ENCODE results near the gene GPC6. TPM values are rescaled to one million over a fixed set of nuclear protein-coding genes. Genes with fewer than 3 reads are reported as not detected.

GPC6 gene
- total and polyA plus RNA-seq, 2 donors (not counting 3 experiments of a cell fraction or from before 2014, with no cell fraction given), result 0.01 TPM; not detected in 1

DNA sequence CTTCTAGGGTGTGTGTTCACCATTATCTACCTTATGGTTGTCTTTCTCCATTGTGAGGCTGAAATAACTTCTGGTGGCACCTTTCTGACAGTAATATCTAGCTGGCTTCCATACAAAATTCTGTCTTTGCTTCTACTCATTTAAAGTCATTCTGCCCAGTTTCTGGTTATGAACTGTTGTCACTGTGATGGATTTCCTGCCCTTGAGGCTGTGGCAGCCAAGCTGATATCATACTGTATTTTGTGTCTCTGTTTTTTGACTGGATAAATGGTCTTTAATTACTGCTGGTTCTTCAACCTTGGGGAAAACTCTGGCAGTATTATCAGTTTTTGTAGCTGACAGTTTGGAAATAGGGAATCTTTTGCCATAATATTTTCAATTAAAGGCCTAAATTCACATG, 233.4 kb downstream of the GPC6 start:
- dilution Hi-C loops (cut with MboI; ENCODE audit: extremely low pct_ligation_motif_present, low sequenced_read_pairs), result no loop called here
- FAIRE-seq, result no peak
- no peaks in the 10 kb centered on the region for H3K4me1 ChIP-seq (ENCODE audit: control insufficient read depth, extremely low read depth, insufficient read depth, low read length)
- no peak overlapping the region for H3K4me2 ChIP-seq (ENCODE audit: insufficient read depth, low read length)
- H3K36me3 ChIP-seq (ENCODE audit: control insufficient read depth in 2 of 2, extremely low read depth in 1 of 2, insufficient read depth in 2 of 2, low read length in 2 of 2), result no peaks in the 10 kb centered on the region
- no peaks in the 10 kb centered on the region for H3K79me2 ChIP-seq (ENCODE audit: control insufficient read depth, insufficient read depth, low read length)
- H3K9me3 ChIP-seq (replicated peaks; ENCODE audit: control insufficient read depth, insufficient read depth, low read length), result no peaks in the 10 kb centered on the region
- no peak overlapping the region for H2AFZ ChIP-seq (ENCODE audit: low read depth, low read length)
- no peak overlapping the region for H3K27ac ChIP-seq (ENCODE audit: insufficient read depth, low read depth, low read length)
- BruUV-seq (replicated peaks), result no TSS peak
- no peaks in the 10 kb centered on the region for H3K9me1 ChIP-seq (replicated peaks; ENCODE audit: control insufficient read depth, extremely low read depth, insufficient read depth, low read length)
- no peaks in the 10 kb centered on the region for H4K20me1 ChIP-seq (replicated peaks; ENCODE audit: control insufficient read depth, extremely low read depth, insufficient read depth, low read length)
- intact Hi-C loops (cut with micrococcal nuclease), result no loop called here
- no peak overlapping the region for H3K4me3 ChIP-seq (replicated peaks in 1 of 3; ENCODE audit: insufficient read depth in 1 of 3, low read depth in 1 of 3, low read length in 3 of 3)
- CTCF ChIA-PET, result no interaction called here
- H3K27me3 ChIP-seq (ENCODE audit: control insufficient read depth in 2 of 2, insufficient read depth in 2 of 2, low read length in 2 of 2), result no peaks in the 10 kb centered on the region
- no peak for DNase-seq (ENCODE audit: low read depth, low spot score)
- no peak overlapping the region for H3K9ac ChIP-seq (replicated peaks; ENCODE audit: extremely low read depth, insufficient read depth, low read length)
- POLR2A ChIA-PET, result no interaction called here
- TF ChIP-seq GATA2 (IDR thresholded peaks at IDR 0.05; ENCODE audit: insufficient read depth, insufficient read length, low read depth, low read length) (no peak), JUN (IDR thresholded peaks at IDR 0.05; ENCODE audit: borderline replicate concordance, insufficient read depth, insufficient read length, low read depth) (no peak), FOS (IDR thresholded peaks at IDR 0.05; ENCODE audit: borderline replicate concordance, insufficient read depth, low read length) (no peak), MYC (IDR thresholded peaks at IDR 0.05; ENCODE audit: low read depth, low read length) (no peak)
- TF ChIP-seq, protein P1, sequence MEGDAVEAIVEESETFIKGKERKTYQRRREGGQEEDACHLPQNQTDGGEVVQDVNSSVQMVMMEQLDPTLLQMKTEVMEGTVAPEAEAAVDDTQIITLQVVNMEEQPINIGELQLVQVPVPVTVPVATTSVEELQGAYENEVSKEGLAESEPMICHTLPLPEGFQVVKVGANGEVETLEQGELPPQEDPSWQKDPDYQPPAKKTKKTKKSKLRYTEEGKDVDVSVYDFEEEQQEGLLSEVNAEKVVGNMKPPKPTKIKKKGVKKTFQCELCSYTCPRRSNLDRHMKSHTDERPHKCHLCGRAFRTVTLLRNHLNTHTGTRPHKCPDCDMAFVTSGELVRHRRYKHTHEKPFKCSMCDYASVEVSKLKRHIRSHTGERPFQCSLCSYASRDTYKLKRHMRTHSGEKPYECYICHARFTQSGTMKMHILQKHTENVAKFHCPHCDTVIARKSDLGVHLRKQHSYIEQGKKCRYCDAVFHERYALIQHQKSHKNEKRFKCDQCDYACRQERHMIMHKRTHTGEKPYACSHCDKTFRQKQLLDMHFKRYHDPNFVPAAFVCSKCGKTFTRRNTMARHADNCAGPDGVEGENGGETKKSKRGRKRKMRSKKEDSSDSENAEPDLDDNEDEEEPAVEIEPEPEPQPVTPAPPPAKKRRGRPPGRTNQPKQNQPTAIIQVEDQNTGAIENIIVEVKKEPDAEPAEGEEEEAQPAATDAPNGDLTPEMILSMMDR (IDR thresholded peaks at IDR 0.05; ENCODE audit: extremely low read depth in 1 of 2, insufficient read depth in 1 of 2, low read depth in 1 of 2, low read length in 2 of 2), result no peak

DNA sequence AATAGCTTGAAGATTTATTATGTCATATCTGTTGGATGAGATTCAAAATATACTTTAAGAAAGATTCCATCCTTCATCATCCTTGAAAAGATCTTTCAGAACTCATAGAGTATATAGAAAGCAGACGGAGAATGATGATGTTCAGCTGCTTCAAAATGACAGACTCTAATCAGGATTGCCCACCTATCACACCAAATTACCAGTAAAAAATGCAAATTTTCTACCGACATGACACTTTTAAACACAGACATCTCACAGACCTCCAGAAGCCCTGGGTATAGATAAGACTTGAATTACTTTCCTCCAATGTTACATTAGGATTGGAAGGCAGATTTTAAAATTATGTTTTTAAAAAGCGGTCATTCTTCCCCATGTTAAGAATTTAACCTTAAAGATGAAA, 235.5 kb downstream of the GPC6 start:
- no peak for FAIRE-seq
- dilution Hi-C loops (cut with MboI; ENCODE audit: extremely low pct_ligation_motif_present, low sequenced_read_pairs), result no loop called here
- BruUV-seq (replicated peaks), result no TSS peak

More for the DNA sequence above, 235.5 kb downstream of the GPC6 start:
- ChIA-PET POLR2A (no interaction called here), CTCF (no interaction called here)
- TF ChIP-seq POLR2AphosphoS5 (IDR thresholded peaks at IDR 0.05; ENCODE audit: insufficient read depth, low read depth, low read length) (no peak), MYC (IDR thresholded peaks at IDR 0.05; ENCODE audit: low read depth, low read length) (no peak), POLR2A (IDR thresholded peaks at IDR 0.05; ENCODE audit: low read depth, low read length) (no peak), FOS (IDR thresholded peaks at IDR 0.05; ENCODE audit: borderline replicate concordance, insufficient read depth, low read length) (no peak), EZH2 (IDR thresholded peaks at IDR 0.05; ENCODE audit: borderline replicate concordance, low read depth, low read length, severe bottlenecking) (no peak), JUN (IDR thresholded peaks at IDR 0.05; ENCODE audit: borderline replicate concordance, insufficient read depth, insufficient read length, low read depth) (no peak), GATA2 (IDR thresholded peaks at IDR 0.05; ENCODE audit: insufficient read depth, insufficient read length, low read depth, low read length) (no peak)
- TF ChIP-seq, protein P1 (IDR thresholded peaks at IDR 0.05; ENCODE audit: extremely low read depth in 1 of 2, insufficient read depth in 1 of 2, low read depth in 1 of 2, low read length in 2 of 2), result no peak
- TF ChIP-seq, protein P2, sequence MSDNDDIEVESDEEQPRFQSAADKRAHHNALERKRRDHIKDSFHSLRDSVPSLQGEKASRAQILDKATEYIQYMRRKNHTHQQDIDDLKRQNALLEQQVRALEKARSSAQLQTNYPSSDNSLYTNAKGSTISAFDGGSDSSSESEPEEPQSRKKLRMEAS (IDR thresholded peaks at IDR 0.05; ENCODE audit: insufficient read depth, insufficient read length), result no peak
- no peak overlapping the region for H3K9ac ChIP-seq (replicated peaks; ENCODE audit: extremely low read depth, insufficient read depth, low read length)
- H3K9me1 ChIP-seq (replicated peaks; ENCODE audit: control insufficient read depth, extremely low read depth, insufficient read depth, low read length), result no peaks in the 10 kb centered on the region
- intact Hi-C loops (cut with micrococcal nuclease), result no loop called here
- H3K4me2 ChIP-seq (ENCODE audit: insufficient read depth, low read length), result no peak overlapping the region
- H3K4me1 ChIP-seq (ENCODE audit: control insufficient read depth, extremely low read depth, insufficient read depth, low read length), result no peaks in the 10 kb centered on the region
- no peaks in the 10 kb centered on the region for H4K20me1 ChIP-seq (replicated peaks; ENCODE audit: control insufficient read depth, extremely low read depth, insufficient read depth, low read length)
- no peaks in the 10 kb centered on the region for H3K9me3 ChIP-seq (replicated peaks; ENCODE audit: control insufficient read depth, insufficient read depth, low read length)
- no peak overlapping the region for H2AFZ ChIP-seq (ENCODE audit: low read depth, low read length)
- no peak overlapping the region for H3K27ac ChIP-seq (ENCODE audit: insufficient read depth, low read depth, low read length)
- H3K27me3 ChIP-seq (ENCODE audit: control insufficient read depth in 2 of 2, insufficient read depth in 2 of 2, low read length in 2 of 2), result no peaks in the 10 kb centered on the region
- no peak for DNase-seq (ENCODE audit: low read depth, low spot score)
- H3K79me2 ChIP-seq (ENCODE audit: control insufficient read depth, insufficient read depth, low read length), result no peaks in the 10 kb centered on the region
- H3K4me3 ChIP-seq (replicated peaks in 1 of 3; ENCODE audit: insufficient read depth in 1 of 3, low read depth in 1 of 3, low read length in 3 of 3), result no peak overlapping the region
- H3K36me3 ChIP-seq (ENCODE audit: control insufficient read depth in 2 of 2, extremely low read depth in 1 of 2, insufficient read depth in 2 of 2, low read length in 2 of 2), result no peaks in the 10 kb centered on the region

All from endothelial cell of umbilical vein (primary cell).